GM12892 (cell line): Measurements from ENCODE around the gene CDC42BPB.
A peak's percentile ranks its signal among the peaks of the same experiment; 100 is the strongest.

ENCODE experiments used
- DNase-seq: peaks from one replicate; pipeline ENCODE4 v3.0.0; 2011; ENCODE audit not compliant: insufficient read length
- FAIRE-seq: peaks from 2 replicates; lab custom pipeline; 2011; peaks lifted over from hg19 to GRCh38; lab: Jason Lieb, UNC
- POLR2A ChIP-seq: IDR thresholded peaks from 2 replicates; pipeline ENCODE4 v1.6.1; 2011; ENCODE audit warnings: low read depth, low read length, control low read depth
- POLR2AphosphoS5 ChIP-seq: IDR thresholded peaks from 2 replicates; pipeline ENCODE4 v1.6.1; 2011; ENCODE audit warnings: low read depth, low read length, control low read depth
- TAF1 ChIP-seq: IDR thresholded peaks from 2 replicates; pipeline ENCODE4 v1.6.1; 2011; ENCODE audit warnings: low read depth, mild to moderate bottlenecking, control low read depth, low read length, borderline replicate concordance

CDC42BPB gene

DNA sequence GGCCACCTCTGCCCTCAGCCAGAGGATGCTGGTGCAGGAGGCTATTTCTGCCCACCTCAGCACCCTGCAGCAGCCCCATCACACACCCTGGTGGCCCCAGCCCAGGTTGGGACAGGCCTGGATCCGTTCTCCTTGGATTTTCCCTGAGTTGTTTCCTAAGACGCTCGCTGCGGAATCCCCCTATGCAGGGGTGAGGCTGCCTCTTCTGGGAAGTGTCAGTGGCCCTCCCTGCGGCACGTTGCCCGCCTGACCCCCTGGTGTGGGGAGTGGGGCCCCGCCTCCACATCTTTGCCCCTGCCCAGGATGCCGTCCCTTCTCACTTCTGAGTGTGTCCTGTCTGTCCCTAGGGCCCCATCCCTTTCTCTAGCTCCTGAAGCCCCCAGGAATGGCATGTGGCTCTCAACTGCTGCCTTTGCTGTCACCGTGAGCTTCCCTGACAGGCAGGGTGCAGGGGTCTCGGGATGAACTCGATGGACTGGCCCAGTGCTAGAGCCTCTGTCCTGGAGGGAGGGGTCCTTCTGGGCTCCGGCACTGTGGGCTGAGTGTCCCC is 36.6 kb upstream of the CDC42BPB start:
- FAIRE-seq = no peak
- no peak for TF ChIP-seq TAF1
- TF ChIP-seq POLR2A = no peak
- TF ChIP-seq POLR2AphosphoS5 = no peak
- DNase-seq = no peak

DNA sequence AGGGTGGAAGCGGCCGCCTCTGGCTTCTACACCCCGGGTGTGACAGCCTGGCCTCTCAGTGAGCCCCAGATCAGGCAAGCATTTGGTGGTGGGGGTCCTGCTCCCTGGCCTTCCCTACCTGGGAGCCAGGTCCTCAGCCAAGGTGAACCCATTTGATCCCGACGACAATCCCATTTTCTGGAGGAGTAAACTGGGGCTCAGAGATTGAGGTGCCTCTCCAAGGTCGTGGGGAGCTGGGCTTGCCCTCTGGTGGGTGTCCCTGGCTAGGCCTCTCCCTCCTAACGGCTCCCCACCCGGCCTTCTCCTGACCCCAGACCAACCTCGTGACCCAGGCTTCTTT is 34.5 kb upstream of the CDC42BPB start:
- FAIRE-seq (no peak), DNase-seq (no peak)
- TF ChIP-seq POLR2A (no peak), TAF1 (no peak), POLR2AphosphoS5 (no peak)

GRCh38 chr14:103091041-103091882 is 33.9 kb upstream of the CDC42BPB start:
- peak; percentile 36 for FAIRE-seq
- DNase-seq = peak; percentile 99
- TF ChIP-seq POLR2A (no peak), POLR2AphosphoS5 (no peak), TAF1 (no peak)

- no peak for TF ChIP-seq TAF1
- TF ChIP-seq POLR2AphosphoS5 = no peak
- TF ChIP-seq POLR2A = no peak
- DNase-seq = no peak
- no peak for FAIRE-seq
Measured at GRCh38 chr14:103090481-103091020, 33.2 kb upstream of the CDC42BPB start.

GRCh38 chr14:103089386-103090335 is 32.3 kb upstream of the CDC42BPB start:
- no peak for TF ChIP-seq POLR2AphosphoS5
- no peak for TF ChIP-seq POLR2A
- no peak for TF ChIP-seq TAF1
- FAIRE-seq (no peak), DNase-seq (no peak)

DNA sequence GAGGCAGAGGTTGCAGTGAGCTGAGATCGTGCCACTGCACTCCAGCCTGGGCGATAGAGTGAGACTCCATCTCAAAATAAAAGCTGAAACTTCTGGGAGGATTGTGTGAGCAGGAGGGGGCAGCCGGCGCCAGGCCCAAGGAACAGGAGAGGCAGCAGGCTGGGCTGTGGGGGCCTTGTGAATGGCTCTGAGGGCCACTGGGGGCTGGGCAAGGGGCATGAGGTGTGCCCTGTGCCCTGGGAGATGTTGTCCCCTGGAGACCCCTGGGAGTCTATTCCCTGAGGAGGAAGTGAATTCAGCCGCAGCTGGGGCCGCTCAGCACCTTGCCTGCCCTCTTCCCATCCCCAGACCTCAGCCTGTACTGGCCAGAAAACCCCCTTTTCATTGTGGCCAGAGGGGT is 31.6 kb upstream of the CDC42BPB start:
- TF ChIP-seq TAF1 = no peak
- no peak for TF ChIP-seq POLR2A
- DNase-seq = no peak
- no peak for FAIRE-seq

DNA sequence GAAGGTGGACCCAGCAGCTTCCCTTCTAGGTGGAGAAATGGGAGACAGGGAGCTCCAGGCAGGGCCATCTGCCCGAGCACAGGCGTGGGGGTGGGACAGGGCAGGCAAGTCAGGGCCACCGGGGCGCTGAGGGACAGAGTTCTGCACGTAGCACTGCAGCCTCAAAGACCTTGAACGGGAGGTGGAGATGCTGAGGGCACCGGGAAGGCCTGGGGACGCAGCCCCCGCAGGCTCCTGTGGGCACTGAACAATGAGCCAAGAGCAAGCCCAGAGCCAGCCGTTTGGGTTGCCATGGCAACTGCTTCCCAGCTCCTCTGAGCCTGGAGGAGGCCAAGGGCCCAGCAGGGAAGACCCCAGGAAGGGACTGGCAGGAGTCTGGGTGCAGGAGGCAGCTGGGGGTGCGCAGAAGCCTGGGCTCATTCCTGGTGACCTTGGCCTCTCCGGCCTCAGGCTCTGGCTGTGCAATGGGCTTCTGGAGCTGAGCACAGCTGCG is 30.0 kb upstream of the CDC42BPB start:
- FAIRE-seq = no peak
- no peak for DNase-seq
- TF ChIP-seq POLR2AphosphoS5 = no peak

GRCh38 chr14:103086771-103087342 is 29.5 kb upstream of the CDC42BPB start:
- DNase-seq (no peak), FAIRE-seq (no peak)
- TF ChIP-seq POLR2A = no peak
- TF ChIP-seq POLR2AphosphoS5 = no peak
- no peak for TF ChIP-seq TAF1

DNA sequence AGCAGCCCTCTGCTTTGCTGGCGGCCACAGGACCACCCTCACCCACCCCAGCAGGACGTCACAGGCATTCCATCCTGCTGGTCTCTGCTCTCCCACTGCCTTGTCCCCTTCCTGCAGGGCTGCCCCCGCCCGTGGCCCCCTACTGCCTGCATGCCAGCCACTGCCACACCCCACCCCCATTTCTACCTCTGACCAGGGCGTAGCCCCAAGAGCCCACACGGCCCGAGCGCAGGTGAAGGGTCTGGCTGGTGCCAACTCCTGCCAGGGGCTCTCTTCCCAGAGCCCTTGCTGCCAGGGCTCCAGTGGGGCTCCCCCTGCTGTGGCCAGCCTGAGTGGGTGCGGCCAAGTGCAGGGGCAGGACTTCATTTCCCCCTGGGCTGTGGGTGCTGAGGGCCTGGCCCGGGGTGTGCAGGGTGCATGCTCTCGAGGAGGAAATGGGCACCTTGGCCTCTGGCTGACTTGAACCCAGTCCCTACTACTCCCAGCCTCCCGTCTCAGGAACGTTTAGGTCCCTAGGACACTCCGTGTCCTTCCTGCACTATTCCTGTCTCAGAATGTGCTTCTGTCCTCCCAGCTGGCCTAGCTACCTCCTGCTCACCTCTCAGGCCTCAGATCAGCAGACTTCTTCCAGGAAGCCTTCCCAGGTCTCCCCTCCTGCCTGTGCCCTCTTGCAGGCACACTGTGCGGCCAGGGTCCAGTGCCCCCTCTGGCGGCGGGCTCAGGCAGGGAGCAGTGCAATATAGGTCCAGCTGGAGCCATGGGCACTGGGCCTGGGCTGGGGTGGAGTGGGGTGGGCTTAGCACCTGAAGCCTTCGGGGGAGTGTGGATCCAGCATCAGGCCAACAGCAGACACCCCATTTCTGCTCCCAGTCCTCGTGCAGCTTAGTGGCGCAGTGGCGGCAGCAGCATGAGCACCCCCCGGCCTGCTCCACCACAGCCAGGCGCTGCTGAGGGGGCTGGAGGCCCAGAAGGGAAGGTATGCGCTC is 28.1 kb upstream of the CDC42BPB start:
- DNase-seq = no peak
- FAIRE-seq = no peak
- TF ChIP-seq POLR2A (no peak), TAF1 (no peak), POLR2AphosphoS5 (no peak)
